Measurements from ENCODE around the gene TAOK1.

The TAOK1 gene

GRCh38 chr17:29567554-29568330 lies 177.6 kb downstream of the TAOK1 start:
- peaks cover 63% of the 10 kb centered on the region for H3K27me3 ChIP-seq (ENCODE audit: control insufficient read depth, insufficient read depth, low read length)
- peaks cover 9% of the 10 kb centered on the region for H3K4me1 ChIP-seq (ENCODE audit: control insufficient read depth, low read depth, low read length)
- H3K9ac ChIP-seq (ENCODE audit: low read length): peak overlapping the region; percentile 48
- no peaks in the 10 kb centered on the region for H3K36me3 ChIP-seq (ENCODE audit: control insufficient read depth, low read depth, low read length)
- H3K27ac ChIP-seq (ENCODE audit: low read length): no peak overlapping the region
- no peaks in the 10 kb centered on the region for H3K9me3 ChIP-seq (ENCODE audit: control insufficient read depth, low read depth, low read length)
- peak overlapping the region; percentile 75 for H3K4me3 ChIP-seq (ENCODE audit: low read length)

DNA sequence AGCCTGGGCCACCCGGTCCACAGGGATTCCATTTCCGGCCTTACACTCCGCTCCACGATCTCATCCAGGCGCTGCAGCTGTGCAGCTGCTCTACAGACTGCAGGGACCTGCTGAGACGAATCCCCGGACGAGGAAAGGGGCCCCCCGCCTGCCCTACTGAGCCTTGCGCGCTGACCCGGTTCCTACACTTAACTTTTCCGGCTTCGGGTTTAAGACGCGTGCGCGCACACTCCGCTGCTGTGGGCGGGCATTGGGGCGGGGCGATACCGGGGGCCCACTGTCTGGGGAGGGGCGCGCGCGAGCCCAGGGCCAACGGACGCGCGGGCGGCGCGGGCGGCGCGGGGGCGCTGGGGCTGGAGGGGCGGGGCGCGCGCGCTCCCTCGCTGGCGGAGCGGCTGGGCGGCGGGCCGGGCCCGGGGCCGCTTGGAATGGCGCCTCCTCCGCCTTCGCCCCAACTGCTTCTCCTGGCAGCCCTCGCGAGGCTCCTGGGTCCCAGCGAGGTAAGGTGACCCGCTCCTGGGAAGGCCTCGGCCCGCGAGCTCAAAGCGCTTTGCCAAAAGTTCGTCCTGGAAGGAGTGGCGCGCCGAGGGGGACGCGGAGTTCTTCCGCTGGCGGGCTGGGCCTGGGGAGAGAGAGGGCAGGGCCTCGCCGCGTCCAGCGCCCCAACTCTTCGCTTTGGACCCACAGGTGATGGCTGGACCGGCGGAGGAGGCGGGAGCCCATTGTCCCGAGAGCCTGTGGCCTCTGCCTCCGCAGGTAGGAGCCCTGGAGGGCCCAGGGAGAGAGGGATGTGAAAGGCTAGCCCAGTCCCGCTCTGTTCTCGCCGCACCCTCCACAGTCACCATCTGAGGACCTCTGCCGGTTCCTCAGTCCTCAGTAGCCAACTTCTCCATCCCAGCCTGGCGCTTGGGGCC lies 178.4 kb downstream of the TAOK1 start, which contains the start of gene TP53I13:
Gene TP53I13 (plus strand): TSS at position 371 of the 914 bp plus-strand sequence. CDS start 58 bp downstream, at position 429.
- H3K9me3 ChIP-seq (ENCODE audit: control insufficient read depth, low read depth, low read length): no peaks in the 10 kb centered on the region
- H3K27ac ChIP-seq (ENCODE audit: low read length): no peak within 1 kb of the TSS
- H3K9ac ChIP-seq (ENCODE audit: low read length): peak within 1 kb of the TSS; percentile 58
- peaks cover 9% of the 10 kb centered on the region for H3K4me1 ChIP-seq (ENCODE audit: control insufficient read depth, low read depth, low read length)
- peak within 1 kb of the TSS; percentile 78 for H3K4me3 ChIP-seq (ENCODE audit: low read length)
- no peaks in the 10 kb centered on the region for H3K36me3 ChIP-seq (ENCODE audit: control insufficient read depth, low read depth, low read length)
- peaks cover 63% of the 10 kb centered on the region for H3K27me3 ChIP-seq (ENCODE audit: control insufficient read depth, insufficient read depth, low read length)

- Histone ChIP-seq H3K9ac (ENCODE audit: low read length) (peak overlapping the region; percentile 58), H3K4me3 (ENCODE audit: low read length) (peak overlapping the region; percentile 78), H3K4me1 (ENCODE audit: control insufficient read depth, low read depth, low read length) (peaks cover 9% of the 10 kb centered on the region), H3K27ac (ENCODE audit: low read length) (no peak overlapping the region), H3K9me3 (ENCODE audit: control insufficient read depth, low read depth, low read length) (no peaks in the 10 kb centered on the region), H3K27me3 (ENCODE audit: control insufficient read depth, insufficient read depth, low read length) (peaks cover 57% of the 10 kb centered on the region), H3K36me3 (ENCODE audit: control insufficient read depth, low read depth, low read length) (no peaks in the 10 kb centered on the region)
Observed at GRCh38 chr17:29569245-29569950, 179.2 kb downstream of the TAOK1 start.

GRCh38 chr17:29570521-29570920 lies 180.4 kb downstream of the TAOK1 start:
- Histone ChIP-seq H3K27me3 (ENCODE audit: control insufficient read depth, insufficient read depth, low read length) (peaks cover 46% of the 10 kb centered on the region), H3K36me3 (ENCODE audit: control insufficient read depth, low read depth, low read length) (no peaks in the 10 kb centered on the region), H3K4me1 (ENCODE audit: control insufficient read depth, low read depth, low read length) (peaks cover 7% of the 10 kb centered on the region), H3K9me3 (ENCODE audit: control insufficient read depth, low read depth, low read length) (no peaks in the 10 kb centered on the region), H3K9ac (ENCODE audit: low read length) (no peak overlapping the region), H3K4me3 (ENCODE audit: low read length) (no peak overlapping the region), H3K27ac (ENCODE audit: low read length) (no peak overlapping the region)

- Histone ChIP-seq H3K36me3 (ENCODE audit: control insufficient read depth, low read depth, low read length) (peaks cover 6% of the 10 kb centered on the region), H3K9ac (ENCODE audit: low read length) (no peak overlapping the region), H3K27me3 (ENCODE audit: control insufficient read depth, insufficient read depth, low read length) (peaks cover 36% of the 10 kb centered on the region)
Observed at GRCh38 chr17:29571486-29571882, 181.3 kb downstream of the TAOK1 start.

GRCh38 chr17:29571883-29572681 lies 181.9 kb downstream of the TAOK1 start:
- Histone ChIP-seq H3K27me3 (ENCODE audit: control insufficient read depth, insufficient read depth, low read length) (peaks cover 31% of the 10 kb centered on the region), H3K36me3 (ENCODE audit: control insufficient read depth, low read depth, low read length) (peaks cover 9% of the 10 kb centered on the region), H3K27ac (ENCODE audit: low read length) (no peak overlapping the region), H3K4me1 (ENCODE audit: control insufficient read depth, low read depth, low read length) (peaks cover 3% of the 10 kb centered on the region), H3K9me3 (ENCODE audit: control insufficient read depth, low read depth, low read length) (no peaks in the 10 kb centered on the region), H3K9ac (ENCODE audit: low read length) (no peak overlapping the region), H3K4me3 (ENCODE audit: low read length) (no peak overlapping the region)

More at GRCh38 chr17:29571486-29571882, 181.3 kb downstream of the TAOK1 start:
- Histone ChIP-seq H3K9me3 (ENCODE audit: control insufficient read depth, low read depth, low read length) (no peaks in the 10 kb centered on the region), H3K27ac (ENCODE audit: low read length) (no peak overlapping the region), H3K4me3 (ENCODE audit: low read length) (no peak overlapping the region), H3K4me1 (ENCODE audit: control insufficient read depth, low read depth, low read length) (peaks cover 3% of the 10 kb centered on the region)

- Histone ChIP-seq H3K27ac (ENCODE audit: low read length) (no peak overlapping the region), H3K27me3 (ENCODE audit: control insufficient read depth, insufficient read depth, low read length) (peaks cover 23% of the 10 kb centered on the region), H3K9me3 (ENCODE audit: control insufficient read depth, low read depth, low read length) (no peaks in the 10 kb centered on the region), H3K4me1 (ENCODE audit: control insufficient read depth, low read depth, low read length) (peaks cover 3% of the 10 kb centered on the region), H3K9ac (ENCODE audit: low read length) (no peak overlapping the region), H3K4me3 (ENCODE audit: low read length) (no peak overlapping the region), H3K36me3 (ENCODE audit: control insufficient read depth, low read depth, low read length) (peaks cover 18% of the 10 kb centered on the region)
Observed at GRCh38 chr17:29572691-29573557, 182.8 kb downstream of the TAOK1 start.

DNA sequence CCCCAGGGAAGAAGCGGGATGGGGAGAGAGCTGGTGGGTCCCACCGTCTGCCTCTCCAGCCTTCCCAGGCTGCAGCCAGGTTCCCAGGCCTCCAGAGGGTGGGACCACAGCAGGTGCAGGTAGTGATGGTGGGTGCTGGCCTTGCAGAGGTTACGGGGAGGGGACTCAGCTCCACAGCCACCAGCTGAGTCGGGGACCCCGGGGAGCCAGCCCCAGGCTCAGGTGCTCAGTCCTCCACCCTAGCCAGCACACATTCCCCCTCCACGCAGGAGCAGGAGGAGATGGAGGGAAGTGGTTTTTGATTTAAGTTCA lies 183.4 kb downstream of the TAOK1 start:
- H3K27ac ChIP-seq (ENCODE audit: low read length): no peak overlapping the region
- no peak overlapping the region for H3K4me3 ChIP-seq (ENCODE audit: low read length)
- H3K36me3 ChIP-seq (ENCODE audit: control insufficient read depth, low read depth, low read length): peaks cover 18% of the 10 kb centered on the region
- H3K9me3 ChIP-seq (ENCODE audit: control insufficient read depth, low read depth, low read length): no peaks in the 10 kb centered on the region
- H3K9ac ChIP-seq (ENCODE audit: low read length): no peak overlapping the region
- H3K4me1 ChIP-seq (ENCODE audit: control insufficient read depth, low read depth, low read length): peaks cover 3% of the 10 kb centered on the region
- peaks cover 19% of the 10 kb centered on the region for H3K27me3 ChIP-seq (ENCODE audit: control insufficient read depth, insufficient read depth, low read length)

DNA sequence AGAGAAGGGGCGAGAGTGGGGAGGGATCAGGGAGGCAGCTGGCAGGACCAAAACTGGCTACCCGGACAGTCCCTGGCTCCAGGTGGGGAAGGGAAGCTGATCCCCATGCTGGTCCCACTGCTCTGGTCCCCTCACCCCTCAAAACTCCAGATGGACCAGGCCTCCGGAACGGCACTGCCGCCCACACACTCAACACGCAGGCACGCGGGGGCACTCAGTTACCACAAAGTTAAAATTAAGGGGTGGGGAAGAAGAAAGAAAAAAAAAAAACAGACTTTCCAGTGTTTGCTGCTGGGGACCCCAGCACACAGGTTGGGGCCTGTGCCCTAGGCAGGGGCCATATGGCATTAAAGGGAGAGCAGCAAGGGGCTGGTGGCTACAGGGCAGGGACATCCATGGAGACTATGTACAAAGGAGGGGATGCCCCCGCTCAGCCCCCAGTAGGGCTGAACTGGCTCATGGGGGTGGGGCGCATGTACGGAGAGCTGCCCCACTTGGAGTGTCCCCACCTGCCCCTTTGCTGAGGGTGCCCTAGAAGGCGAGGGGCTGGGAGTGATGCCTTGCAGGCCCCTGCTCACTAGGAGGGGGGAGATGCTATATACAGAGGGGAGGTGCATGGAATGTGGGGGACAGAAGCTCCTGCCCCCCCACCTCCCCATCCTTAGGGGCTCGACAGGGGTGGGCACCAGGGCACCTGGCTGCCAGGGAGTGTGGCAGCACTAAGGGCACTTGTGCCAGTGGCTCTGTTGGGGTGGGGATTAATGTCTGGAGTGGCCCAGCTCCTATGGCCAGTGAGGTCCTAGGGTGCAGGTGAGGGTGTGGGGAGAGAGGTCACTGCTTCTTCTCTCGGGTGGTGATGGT lies 183.9 kb downstream of the TAOK1 start:
- Histone ChIP-seq H3K36me3 (ENCODE audit: control insufficient read depth, low read depth, low read length) (peaks cover 20% of the 10 kb centered on the region), H3K27ac (ENCODE audit: low read length) (no peak overlapping the region), H3K9me3 (ENCODE audit: control insufficient read depth, low read depth, low read length) (no peaks in the 10 kb centered on the region), H3K9ac (ENCODE audit: low read length) (no peak overlapping the region), H3K4me1 (ENCODE audit: control insufficient read depth, low read depth, low read length) (peaks cover 3% of the 10 kb centered on the region), H3K27me3 (ENCODE audit: control insufficient read depth, insufficient read depth, low read length) (peaks cover 18% of the 10 kb centered on the region), H3K4me3 (ENCODE audit: low read length) (no peak overlapping the region)
